ENCODE results near the gene DSE. TPM values are rescaled to one million over a fixed set of nuclear protein-coding genes. Genes with fewer than 3 reads are reported as not detected.

The DSE gene
- total RNA-seq, 3 donors from 2014 or later (not counting 1 experiment from before 2014, with no cell fraction given): 7.4 to 9.6 (median 7.6) TPM

DNA sequence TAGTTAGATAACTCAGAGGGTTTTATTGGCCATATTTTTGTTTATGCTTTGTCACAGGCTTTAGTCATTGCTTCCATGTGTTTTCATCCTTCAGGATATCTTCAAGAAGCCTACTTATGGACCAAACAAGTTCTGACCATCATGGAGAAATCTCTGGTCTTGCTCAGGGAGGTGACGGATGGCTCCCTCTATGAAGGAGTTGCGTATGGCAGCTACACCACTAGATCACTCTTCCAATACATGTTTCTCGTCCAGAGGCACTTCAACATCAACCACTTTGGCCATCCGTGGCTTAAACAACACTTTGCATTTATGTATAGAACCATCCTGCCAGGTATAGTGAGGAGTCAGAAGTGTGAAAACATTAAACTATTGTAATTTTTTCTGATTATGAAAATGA lies 60.1 kb downstream of the DSE start:
- no peaks in the 10 kb centered on the region for H3K9me3 ChIP-seq (ENCODE audit: control insufficient read depth, insufficient read depth, low read length)
- Mint-ChIP-seq H3K4me1 (no peaks in the 10 kb centered on the region), H3K36me3 (no peaks in the 10 kb centered on the region), H3K27me3 (ENCODE audit: low read depth in 2 of 2) (peaks cover 0 to 3% of the 10 kb centered on the region in 2 donors), H3K9me3 (no peaks in the 10 kb centered on the region), H3K27ac (no peak overlapping the region), H3K4me3 (no peak overlapping the region)
- intact Hi-C loops (cut with micrococcal nuclease): no loop called here
- 96% methylated on average over 2 of the region's 4 CpGs for WGBS (ENCODE audit: insufficient coverage)
- no peak overlapping the region for H3K27ac ChIP-seq (ENCODE audit: low read length)
- H3K4me1 ChIP-seq (ENCODE audit: control insufficient read depth, insufficient read depth, low read length): no peaks in the 10 kb centered on the region
- DNase-seq (no peak), ATAC-seq (no peak)
- no peaks in the 10 kb centered on the region for H3K27me3 ChIP-seq (ENCODE audit: control insufficient read depth, insufficient read depth, low read length)
- no peaks in the 10 kb centered on the region for H3K36me3 ChIP-seq (ENCODE audit: control insufficient read depth, insufficient read depth, low read length)
- no peak overlapping the region for H3K4me3 ChIP-seq (ENCODE audit: low read length)
- TF ChIP-seq, protein P1, sequence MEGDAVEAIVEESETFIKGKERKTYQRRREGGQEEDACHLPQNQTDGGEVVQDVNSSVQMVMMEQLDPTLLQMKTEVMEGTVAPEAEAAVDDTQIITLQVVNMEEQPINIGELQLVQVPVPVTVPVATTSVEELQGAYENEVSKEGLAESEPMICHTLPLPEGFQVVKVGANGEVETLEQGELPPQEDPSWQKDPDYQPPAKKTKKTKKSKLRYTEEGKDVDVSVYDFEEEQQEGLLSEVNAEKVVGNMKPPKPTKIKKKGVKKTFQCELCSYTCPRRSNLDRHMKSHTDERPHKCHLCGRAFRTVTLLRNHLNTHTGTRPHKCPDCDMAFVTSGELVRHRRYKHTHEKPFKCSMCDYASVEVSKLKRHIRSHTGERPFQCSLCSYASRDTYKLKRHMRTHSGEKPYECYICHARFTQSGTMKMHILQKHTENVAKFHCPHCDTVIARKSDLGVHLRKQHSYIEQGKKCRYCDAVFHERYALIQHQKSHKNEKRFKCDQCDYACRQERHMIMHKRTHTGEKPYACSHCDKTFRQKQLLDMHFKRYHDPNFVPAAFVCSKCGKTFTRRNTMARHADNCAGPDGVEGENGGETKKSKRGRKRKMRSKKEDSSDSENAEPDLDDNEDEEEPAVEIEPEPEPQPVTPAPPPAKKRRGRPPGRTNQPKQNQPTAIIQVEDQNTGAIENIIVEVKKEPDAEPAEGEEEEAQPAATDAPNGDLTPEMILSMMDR (IDR thresholded peaks at IDR 0.05): no peak

DNA sequence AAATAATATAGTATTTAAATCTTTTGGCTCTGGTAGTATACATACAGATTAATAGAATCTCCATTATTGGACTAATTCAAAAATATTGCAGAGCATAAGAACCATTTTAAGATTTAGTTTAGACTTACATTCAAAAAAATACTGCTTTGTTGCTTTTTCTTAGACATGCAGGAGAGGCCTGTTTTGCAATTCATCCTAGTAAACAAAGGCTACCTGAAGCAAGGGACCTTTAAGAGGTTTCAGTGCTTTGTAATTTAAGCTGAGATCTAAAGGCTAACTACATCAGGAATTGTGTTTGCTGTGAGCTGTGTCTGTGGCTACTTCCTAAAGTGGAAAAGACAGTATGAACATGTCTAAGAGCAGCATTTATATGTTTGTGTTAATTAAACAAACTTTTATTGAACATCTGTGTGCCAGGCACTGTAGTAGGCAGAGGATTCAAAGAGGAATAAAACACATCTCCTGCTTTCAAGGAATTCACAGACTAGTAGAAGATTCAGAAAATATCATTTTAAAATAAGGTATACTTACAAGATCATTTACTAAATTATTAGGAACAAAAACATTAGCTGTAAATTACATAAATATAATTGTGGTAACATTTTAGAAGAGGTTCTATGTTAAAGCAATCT lies 61.3 kb downstream of the DSE start:
- Histone ChIP-seq H3K4me1 (ENCODE audit: control insufficient read depth, insufficient read depth, low read length) (no peaks in the 10 kb centered on the region), H3K4me3 (ENCODE audit: low read length) (no peak overlapping the region), H3K9me3 (ENCODE audit: control insufficient read depth, insufficient read depth, low read length) (no peaks in the 10 kb centered on the region), H3K36me3 (ENCODE audit: control insufficient read depth, insufficient read depth, low read length) (no peaks in the 10 kb centered on the region), H3K27ac (ENCODE audit: low read length) (no peak overlapping the region), H3K27me3 (ENCODE audit: control insufficient read depth, insufficient read depth, low read length) (no peaks in the 10 kb centered on the region)
- H3K4me1 Mint-ChIP-seq: no peaks in the 10 kb centered on the region
- H3K4me3 Mint-ChIP-seq: no peak overlapping the region
- no peaks in the 10 kb centered on the region for H3K36me3 Mint-ChIP-seq
- H3K9me3 Mint-ChIP-seq: no peaks in the 10 kb centered on the region
- TF ChIP-seq, protein P1 (IDR thresholded peaks at IDR 0.05): no peak
- intact Hi-C loops (cut with micrococcal nuclease): no loop called here
- H3K27ac Mint-ChIP-seq: no peak overlapping the region
- DNase-seq (no peak), ATAC-seq (no peak)
- peaks cover 0 to 7% of the 10 kb centered on the region in 2 donors for H3K27me3 Mint-ChIP-seq (ENCODE audit: low read depth in 2 of 2)

DNA sequence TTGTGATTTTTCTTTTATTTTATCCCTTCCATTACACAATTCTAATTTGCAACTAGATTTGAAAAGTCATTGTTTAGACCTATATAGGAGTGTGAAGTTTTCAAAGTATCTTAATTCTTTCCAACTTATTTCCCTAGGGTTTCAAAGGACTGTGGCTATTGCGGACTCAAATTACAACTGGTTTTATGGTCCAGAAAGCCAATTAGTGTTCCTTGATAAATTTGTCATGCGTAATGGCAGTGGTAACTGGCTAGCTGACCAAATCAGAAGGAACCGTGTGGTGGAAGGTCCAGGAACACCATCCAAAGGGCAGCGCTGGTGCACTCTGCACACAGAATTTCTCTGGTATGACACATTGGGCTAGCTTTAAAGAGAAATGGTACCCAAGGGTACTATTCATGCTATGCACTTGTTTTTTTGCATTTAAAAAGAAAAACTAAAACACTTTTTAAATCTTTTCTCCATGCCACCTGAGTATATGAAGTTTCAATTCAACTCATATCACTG lies 62.5 kb downstream of the DSE start:
- Mint-ChIP-seq H3K36me3 (no peaks in the 10 kb centered on the region), H3K27ac (no peak overlapping the region), H3K4me1 (no peaks in the 10 kb centered on the region), H3K4me3 (no peak overlapping the region), H3K9me3 (no peaks in the 10 kb centered on the region), H3K27me3 (ENCODE audit: low read depth in 2 of 2) (peaks cover 0 to 7% of the 10 kb centered on the region in 2 donors)
- ATAC-seq: no peak
- H3K27me3 ChIP-seq (ENCODE audit: control insufficient read depth, insufficient read depth, low read length): no peaks in the 10 kb centered on the region
- H3K4me3 ChIP-seq (ENCODE audit: low read length): no peak overlapping the region
- TF ChIP-seq, protein P1 (IDR thresholded peaks at IDR 0.05): no peak
- WGBS (ENCODE audit: insufficient coverage): 95% methylated on average over 4 of the region's 4 CpGs
- no peaks in the 10 kb centered on the region for H3K36me3 ChIP-seq (ENCODE audit: control insufficient read depth, insufficient read depth, low read length)
- H3K4me1 ChIP-seq (ENCODE audit: control insufficient read depth, insufficient read depth, low read length): no peaks in the 10 kb centered on the region
- no peaks in the 10 kb centered on the region for H3K9me3 ChIP-seq (ENCODE audit: control insufficient read depth, insufficient read depth, low read length)
- H3K27ac ChIP-seq (ENCODE audit: low read length): no peak overlapping the region
- no peak for DNase-seq
- intact Hi-C loops (cut with micrococcal nuclease): no loop called here
